HCT116 (cell line): Measurements from ENCODE around the gene COG1. TPM values are rescaled to one million over a fixed set of nuclear protein-coding genes. Genes with fewer than 3 reads are reported as not detected.

Source experiments
- ATAC-seq: fragments of 200-7000 bp; cut with Tn5 transposase; 2 replicates; pipeline ENCODE4 v1.9.1; 2020; ENCODE audit warnings: mild to moderate bottlenecking, moderate library complexity
- BruUV-seq: library from RNA; stranded (reverse); fragments of 400-500 nt; replicated peaks from 2 replicates; lab custom pipeline; 2021; lab: Mats Ljungman, UMichigan
- CTCF ChIA-PET: fragments of 300-600 bp; sonication (Branson Sonifier 250); formaldehyde crosslinking; loops from one replicate; lab custom pipeline; 2021; ENCODE audit warnings: antibody characterized with exemption; lab: Charles Lee
- POLR2A ChIA-PET: fragments of 300-600, 350-600 bp; sonication (Branson Sonifier 250); formaldehyde crosslinking; loops from one replicate; lab custom pipeline; 2021; ENCODE audit warnings: antibody characterized with exemption; lab: Charles Lee
- RAD21 ChIA-PET, 2 experiments: fragments of 300-600 bp; sonication (Branson Sonifier 250); formaldehyde crosslinking; loops; one replicate each; lab custom pipeline; 2023; ENCODE audit warnings: low total read pairs in 2 of 2; ENCODE audit not compliant: uncharacterized antibody in 2 of 2, unreplicated experiment in 2 of 2, low non-redundant PET in 1 of 2; lab: Charles Lee
- DNase-seq: peaks from one replicate; pipeline ENCODE4 v3.0.0-alpha.2; 2010; ENCODE audit warnings: low read depth, low spot score
- H2AFZ ChIP-seq: fragments of 200-600 bp; shearing (Covaris generic), sonication (generic); 2 replicates; pipeline ENCODE4 v1.6.1; 2017; ENCODE audit warnings: low read depth, mixed run types, mixed read lengths, antibody characterized with exemption, low read length; ENCODE audit not compliant: poor library complexity, severe bottlenecking
- H3K27ac ChIP-seq: 2 replicates; pipeline ENCODE4 v1.5.1; 2012; ENCODE audit warnings: low read depth, low read length
- H3K27me3 ChIP-seq: fragments of 200-600 bp; sonication (generic); 2 replicates; pipeline ENCODE4 v1.6.1; 2016; ENCODE audit warnings: mixed run types, low read length, mixed read lengths; ENCODE audit not compliant: insufficient read depth
- H3K36me3 ChIP-seq, 2 experiments: fragments of 200-500 bp in 1 of 2; fragments of 200-600 bp in 1 of 2; sonication (Bioruptor generic) in 1 of 2; sonication (generic) in 1 of 2; 2 replicates each; pipeline versions ENCODE4 v1.5.1 to v1.6.1; 2014 to 2016; ENCODE audit warnings: low read length in 2 of 2, inconsistent platforms in 1 of 2, mixed read lengths in 1 of 2, mixed run types in 1 of 2; ENCODE audit not compliant: insufficient read depth in 2 of 2, control insufficient read depth in 1 of 2
- H3K4me1 ChIP-seq, 2 experiments: fragments of 200-600 bp in 1 of 2; sonication (generic) in 1 of 2; 2 replicates each; pipeline versions ENCODE4 v1.5.1 to v1.6.1; 2012 to 2017; ENCODE audit warnings: low read length in 2 of 2, inconsistent platforms in 1 of 2, mild to moderate bottlenecking in 1 of 2, mixed read lengths in 1 of 2, mixed run types in 1 of 2, moderate library complexity in 1 of 2; ENCODE audit not compliant: insufficient read depth in 2 of 2, control insufficient read depth in 1 of 2
- H3K4me2 ChIP-seq: fragments of 200-600 bp; sonication (generic); 2 replicates; pipeline ENCODE4 v1.6.1; 2017; ENCODE audit warnings: mixed run types, low read length, mixed read lengths
- H3K4me3 ChIP-seq, 2 experiments: fragments of 200-600 bp in 1 of 2; sonication (generic) in 1 of 2; replicated peaks in 1 of 2; 2 replicates each; pipeline ENCODE4 v1.5.1; 2011 to 2016; ENCODE audit warnings: low read length in 2 of 2, control low read depth in 1 of 2, low read depth in 1 of 2, mild to moderate bottlenecking in 1 of 2, mixed read lengths in 1 of 2, mixed run types in 1 of 2
- H3K79me2 ChIP-seq: fragments of 200-600 bp; sonication (generic); 2 replicates; pipeline ENCODE4 v1.6.1; 2017; ENCODE audit warnings: mild to moderate bottlenecking, mixed run types, low read length, moderate library complexity, mixed read lengths; ENCODE audit not compliant: insufficient read depth
- H3K9ac ChIP-seq: fragments of 200-600 bp; sonication (generic); 2 replicates; pipeline ENCODE4 v1.6.1; 2016; ENCODE audit warnings: low read length, mixed read lengths
- H3K9me2 ChIP-seq: fragments of 200-600 bp; sonication (generic), shearing (Covaris generic); 2 replicates; pipeline ENCODE4 v1.6.1; 2017; ENCODE audit warnings: mixed run types, mild to moderate bottlenecking, moderate library complexity; ENCODE audit not compliant: insufficient read depth
- H3K9me3 ChIP-seq, 2 experiments: fragments of 200-500 bp in 1 of 2; fragments of 200-600 bp in 1 of 2; sonication (Bioruptor generic) in 1 of 2; sonication (generic) in 1 of 2; 2 replicates each; pipeline ENCODE4 v1.6.1; 2014 to 2017; ENCODE audit warnings: low read length in 2 of 2, mixed read lengths in 2 of 2, inconsistent platforms in 1 of 2, low read depth in 1 of 2, mild to moderate bottlenecking in 1 of 2, mixed run types in 1 of 2, moderate library complexity in 1 of 2; ENCODE audit not compliant: control insufficient read depth in 1 of 2, insufficient read depth in 1 of 2
- H4K20me1 ChIP-seq: fragments of 200-600 bp; sonication (generic), shearing (Covaris generic); 2 replicates; pipeline ENCODE4 v1.6.1; 2017; ENCODE audit warnings: mixed run types, mild to moderate bottlenecking, moderate library complexity; ENCODE audit not compliant: insufficient read depth
- EGR1 ChIP-seq: IDR thresholded peaks from 2 replicates; pipeline ENCODE4 v1.6.1; 2012; ENCODE audit warnings: low read depth
- ELF1 ChIP-seq: IDR thresholded peaks from 2 replicates; pipeline ENCODE4 v1.6.1; 2012; ENCODE audit warnings: low read depth, borderline replicate concordance
- FOSL1 ChIP-seq: IDR thresholded peaks from 2 replicates; pipeline ENCODE4 v1.6.1; 2012; ENCODE audit warnings: low read depth
- JUND ChIP-seq: IDR thresholded peaks from 2 replicates; pipeline ENCODE4 v1.6.1; 2012
- POLR2A ChIP-seq: IDR thresholded peaks from 2 replicates; pipeline ENCODE4 v1.7.0; 2011; ENCODE audit warnings: borderline replicate concordance; ENCODE audit not compliant: insufficient read depth, insufficient read length; ENCODE audit errors: extremely low read depth
- RAD21 ChIP-seq: IDR thresholded peaks from 2 replicates; pipeline ENCODE4 v1.6.1; 2012; ENCODE audit warnings: low read depth, mild to moderate bottlenecking
- REST ChIP-seq: IDR thresholded peaks from 2 replicates; pipeline ENCODE4 v1.6.1; 2012; ENCODE audit warnings: low read depth
- SIN3A ChIP-seq: IDR thresholded peaks from 2 replicates; pipeline ENCODE4 v1.6.1; 2012; ENCODE audit warnings: low read depth
- SP1 ChIP-seq: IDR thresholded peaks from 2 replicates; pipeline ENCODE4 v1.6.1; 2012; ENCODE audit warnings: low read depth
- YY1 ChIP-seq: IDR thresholded peaks from 2 replicates; pipeline ENCODE4 v1.6.1; 2011; ENCODE audit warnings: low read length, low read depth, moderate library complexity, mild to moderate bottlenecking; ENCODE audit not compliant: insufficient replicate concordance; ENCODE audit errors: extremely low read depth
- ZBTB33 ChIP-seq: IDR thresholded peaks from 2 replicates; pipeline ENCODE4 v1.6.1; 2011; ENCODE audit warnings: mild to moderate bottlenecking, low read length, moderate library complexity; ENCODE audit not compliant: insufficient replicate concordance; ENCODE audit errors: extremely low read depth
- ZFX ChIP-seq: fragments of 450-650 bp; IDR thresholded peaks from 2 replicates; pipeline ENCODE4 v1.6.1; 2017
- intact Hi-C: fragments of 100-400 bp; cut with micrococcal nuclease; formaldehyde crosslinking; loops from 2 replicates; pipeline ENCODE4 v1.10.0; 2022
- total RNA-seq: library from RNA; stranded (reverse); gene quantifications from one replicate; pipeline ENCODE4 v1.2.1, GENCODE V29; 2021; ENCODE audit not compliant: unreplicated experiment

COG1 gene
- total RNA-seq, 1 experiment from 2014 or later, result 44.6 TPM

- no peak for ATAC-seq
- ChIA-PET RAD21 (no interaction called here), CTCF (interaction anchor here (8.9 kb wide), 1 partner anchor 459 kb away, joined by 212 read pairs; no protein-coding TSS in a partner anchor), POLR2A (no interaction called here)
- H3K9me2 ChIP-seq, result no peaks in the 10 kb centered on the region
- intact Hi-C loops, result no loop called here
- no peak overlapping the region for H2AFZ ChIP-seq
- no peak for DNase-seq
- TF ChIP-seq JUND, result no peak
- no peak for TF ChIP-seq REST
- TF ChIP-seq FOSL1, result no peak
- TF ChIP-seq SIN3A, result no peak
- no peak for TF ChIP-seq EGR1
- TF ChIP-seq SP1, result no peak
- no peak for TF ChIP-seq YY1
- no peak for TF ChIP-seq ZFX
- TF ChIP-seq RAD21, result no peak
- no peak for TF ChIP-seq POLR2A
- TF ChIP-seq ELF1, result no peak
- no peak for TF ChIP-seq ZBTB33
- no peak overlapping the region for H3K27ac ChIP-seq
- H3K27me3 ChIP-seq, result no peaks in the 10 kb centered on the region
- H4K20me1 ChIP-seq, result no peaks in the 10 kb centered on the region
- H3K4me1 ChIP-seq, result peaks cover 0 to 18% of the 10 kb centered on the region in 2 experiments; a peak in 3 of 4 replicates
- no TSS peak for BruUV-seq
- no peaks in the 10 kb centered on the region for H3K79me2 ChIP-seq
- no peaks in the 10 kb centered on the region for H3K36me3 ChIP-seq
- no peak overlapping the region for H3K4me2 ChIP-seq
- H3K4me3 ChIP-seq, result no peak overlapping the region
- H3K9me3 ChIP-seq, result no peaks in the 10 kb centered on the region
- H3K9ac ChIP-seq, result no peak overlapping the region
Measured at GRCh38 chr17:73186283-73187050, 6.4 kb upstream of the COG1 start.
